Effector CD8-positive, alpha-beta T cell (primary cell): ENCODE data around the gene LMO3.
"Not testable (repeated sequence)": the region's sequence is repeated elsewhere in the genome, so short reads cannot be mapped to it uniquely, and the experiment has no call there.

Experiments
- DNase-seq: peaks from one replicate; lab custom pipeline; 2025; lab: John Stamatoyannopoulos, UW

The LMO3 gene

GRCh38 chr12:16545836-16546235, 60.1 kb downstream of the LMO3 start:
- DNase-seq, result no peak

GRCh38 chr12:16542586-16542985, 63.4 kb downstream of the LMO3 start:
- no peak for DNase-seq

- not testable (repeated sequence) for DNase-seq
Measured at GRCh38 chr12:16537652-16538051, 68.3 kb downstream of the LMO3 start.

GRCh38 chr12:16531621-16532020, 74.3 kb downstream of the LMO3 start:
- DNase-seq, result no peak

- no peak for DNase-seq
Measured at GRCh38 chr12:16530268-16530850, 75.6 kb downstream of the LMO3 start.

- no peak for DNase-seq
Measured at GRCh38 chr12:16526693-16527092, 79.3 kb downstream of the LMO3 start.

GRCh38 chr12:16524378-16524777, 81.6 kb downstream of the LMO3 start:
- no peak for DNase-seq

GRCh38 chr12:16523951-16524331, 82.0 kb downstream of the LMO3 start:
- no peak for DNase-seq

- DNase-seq, result no peak
Measured at GRCh38 chr12:16523284-16523950, 82.5 kb downstream of the LMO3 start.

GRCh38 chr12:16520328-16520727, 85.6 kb downstream of the LMO3 start:
- no peak for DNase-seq

- no peak for DNase-seq
Measured at GRCh38 chr12:16515666-16516065, 90.3 kb downstream of the LMO3 start.

- DNase-seq, result no peak
Measured at GRCh38 chr12:16513231-16513630, 92.7 kb downstream of the LMO3 start.

- no peak for DNase-seq
Measured at GRCh38 chr12:16509411-16509810, 96.6 kb downstream of the LMO3 start.

- no peak for DNase-seq
Measured at GRCh38 chr12:16506394-16506793, 99.6 kb downstream of the LMO3 start.

- no peak for DNase-seq
Measured at GRCh38 chr12:16504200-16504599, 101.8 kb downstream of the LMO3 start.

GRCh38 chr12:16499611-16500010, 106.4 kb downstream of the LMO3 start:
- DNase-seq, result no peak
